Right atrium auricular region (tissue), 2 donors: ENCODE results near the gene ROBO2. TPM values are rescaled to one million over a fixed set of nuclear protein-coding genes. Genes with fewer than 3 reads are reported as not detected.

Experiments used
- DNase-seq: peaks from one replicate; pipeline ENCODE4 v3.0.0-alpha.2; 2019; ENCODE audit warnings: low spot score
- H3K27ac ChIP-seq, 2 donors: fragments of 200-600 bp; sonication (generic); 1 replicate in 1 of 2; 2 replicates in 1 of 2; pipeline ENCODE4 v1.5.1; 2016 to 2019
- H3K27me3 ChIP-seq, 2 donors: fragments of 200-600 bp; sonication (generic); one replicate each; pipeline versions ENCODE4 v1.5.1 to v1.6.0; 2017 to 2019
- H3K36me3 ChIP-seq: fragments of 200-600 bp; sonication (generic); one replicate; pipeline ENCODE4 v1.5.1; 2016
- H3K4me1 ChIP-seq, 2 donors: fragments of 200-600 bp; sonication (generic); one replicate each; pipeline versions ENCODE4 v1.5.1 to v1.6.0; 2017 to 2019
- H3K4me3 ChIP-seq, 2 donors: fragments of 200-600 bp; sonication (generic); 1 replicate in 1 of 2; 2 replicates in 1 of 2; pipeline ENCODE4 v1.5.1; 2017 to 2019; ENCODE audit warnings: mild to moderate bottlenecking in 1 of 2, moderate library complexity in 1 of 2
- H3K9me3 ChIP-seq, 2 donors: fragments of 200-600 bp; sonication (generic); one replicate each; pipeline ENCODE4 v1.5.1; 2019
- total RNA-seq, 2 donors: library from RNA; depleted of rRNA; stranded (reverse); fragments of >200 nt; gene quantifications; one replicate each; pipeline ENCODE4 v1.1.0, GENCODE V29; 2016
- TF ChIP-seq, protein P1 (sequence below), 2 donors: fragments of 200-600 bp; sonication (generic); IDR thresholded peaks; one replicate each; pipeline ENCODE4 v1.5.1; 2019; ENCODE audit warnings: antibody characterized with exemption in 2 of 2

The ROBO2 gene
- total RNA-seq, 2 donors from 2014 or later: 2.5 TPM; not detected in 1

DNA sequence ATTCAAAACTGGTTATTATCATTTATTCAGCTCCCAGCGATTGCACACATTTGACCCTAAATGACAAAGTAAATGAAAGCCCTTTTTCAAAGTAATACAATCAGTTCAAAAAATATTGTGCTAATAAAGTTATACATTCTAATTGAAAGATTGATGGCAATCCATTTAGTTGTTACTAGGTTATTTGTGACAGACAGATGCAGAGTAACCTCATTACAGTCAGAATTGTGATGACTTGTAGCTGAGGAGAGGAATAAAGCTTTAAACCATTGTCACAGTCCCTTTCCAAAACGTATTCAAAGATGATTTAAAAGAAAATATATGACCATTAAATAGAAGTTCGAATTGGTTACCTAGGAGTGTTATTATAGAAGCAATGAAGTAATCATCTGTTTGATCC is 86.1 kb downstream of the ROBO2 start:
- no peak for DNase-seq
- H3K9me3 ChIP-seq: no peaks in the 10 kb centered on the region
- no peak overlapping the region for H3K4me3 ChIP-seq
- H3K27ac ChIP-seq: no peak overlapping the region
- H3K27me3 ChIP-seq: no peaks in the 10 kb centered on the region
- no peaks in the 10 kb centered on the region for H3K36me3 ChIP-seq
- no peaks in the 10 kb centered on the region for H3K4me1 ChIP-seq
- TF ChIP-seq, protein P1, sequence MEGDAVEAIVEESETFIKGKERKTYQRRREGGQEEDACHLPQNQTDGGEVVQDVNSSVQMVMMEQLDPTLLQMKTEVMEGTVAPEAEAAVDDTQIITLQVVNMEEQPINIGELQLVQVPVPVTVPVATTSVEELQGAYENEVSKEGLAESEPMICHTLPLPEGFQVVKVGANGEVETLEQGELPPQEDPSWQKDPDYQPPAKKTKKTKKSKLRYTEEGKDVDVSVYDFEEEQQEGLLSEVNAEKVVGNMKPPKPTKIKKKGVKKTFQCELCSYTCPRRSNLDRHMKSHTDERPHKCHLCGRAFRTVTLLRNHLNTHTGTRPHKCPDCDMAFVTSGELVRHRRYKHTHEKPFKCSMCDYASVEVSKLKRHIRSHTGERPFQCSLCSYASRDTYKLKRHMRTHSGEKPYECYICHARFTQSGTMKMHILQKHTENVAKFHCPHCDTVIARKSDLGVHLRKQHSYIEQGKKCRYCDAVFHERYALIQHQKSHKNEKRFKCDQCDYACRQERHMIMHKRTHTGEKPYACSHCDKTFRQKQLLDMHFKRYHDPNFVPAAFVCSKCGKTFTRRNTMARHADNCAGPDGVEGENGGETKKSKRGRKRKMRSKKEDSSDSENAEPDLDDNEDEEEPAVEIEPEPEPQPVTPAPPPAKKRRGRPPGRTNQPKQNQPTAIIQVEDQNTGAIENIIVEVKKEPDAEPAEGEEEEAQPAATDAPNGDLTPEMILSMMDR (IDR thresholded peaks at IDR 0.05): no peak

DNA sequence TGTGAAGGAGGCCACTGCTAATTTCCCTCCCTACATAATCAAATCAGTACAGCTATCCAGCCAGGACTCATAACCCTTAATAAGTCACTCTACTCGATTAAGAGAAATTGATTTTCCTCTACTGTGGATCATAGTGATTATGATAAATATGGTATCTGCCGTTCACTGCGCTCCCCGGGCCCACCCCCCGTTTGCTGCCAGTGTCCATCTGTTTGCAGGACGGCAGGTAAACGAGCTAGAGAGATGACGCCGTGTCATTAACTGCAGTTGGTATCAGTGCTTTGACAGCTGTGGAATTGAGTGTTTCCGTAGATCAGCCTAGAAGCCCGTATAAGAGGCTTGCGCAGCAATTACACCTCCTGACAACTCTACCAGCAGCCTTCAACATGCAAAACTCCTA is 94.9 kb downstream of the ROBO2 start:
- H3K4me1 ChIP-seq: no peaks in the 10 kb centered on the region
- H3K27me3 ChIP-seq: no peaks in the 10 kb centered on the region
- H3K9me3 ChIP-seq: peaks cover 0 to 11% of the 10 kb centered on the region in 2 donors
- H3K36me3 ChIP-seq: no peaks in the 10 kb centered on the region
- no peak for DNase-seq
- no peak overlapping the region for H3K27ac ChIP-seq
- TF ChIP-seq, protein P1 (IDR thresholded peaks at IDR 0.05): no peak
- H3K4me3 ChIP-seq: no peak overlapping the region

DNA sequence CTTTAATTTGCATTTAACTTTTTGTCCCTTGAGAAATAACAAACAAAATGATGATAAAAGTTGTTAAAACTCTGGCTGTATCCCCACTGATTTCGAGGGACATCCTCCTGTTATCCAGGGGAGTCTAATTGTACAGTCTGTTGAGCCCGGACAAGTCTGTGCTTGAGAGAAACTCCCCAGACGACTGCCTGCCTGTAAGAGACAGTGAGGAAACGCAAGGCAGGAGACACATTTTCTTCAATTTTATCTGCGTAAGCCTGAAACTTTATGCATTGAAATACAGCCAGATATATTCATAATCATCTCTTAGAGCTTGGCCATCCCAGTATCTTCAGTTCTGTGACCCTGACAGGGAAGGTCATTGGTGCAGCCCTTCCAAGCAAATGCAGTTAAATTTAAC is 97.7 kb downstream of the ROBO2 start:
- H3K9me3 ChIP-seq: peaks cover 0 to 11% of the 10 kb centered on the region in 2 donors
- H3K4me1 ChIP-seq: no peaks in the 10 kb centered on the region
- H3K4me3 ChIP-seq: no peak overlapping the region
- TF ChIP-seq, protein P1 (IDR thresholded peaks at IDR 0.05): no peak
- H3K36me3 ChIP-seq: no peaks in the 10 kb centered on the region
- DNase-seq: no peak
- H3K27me3 ChIP-seq: no peaks in the 10 kb centered on the region
- no peak overlapping the region for H3K27ac ChIP-seq

DNA sequence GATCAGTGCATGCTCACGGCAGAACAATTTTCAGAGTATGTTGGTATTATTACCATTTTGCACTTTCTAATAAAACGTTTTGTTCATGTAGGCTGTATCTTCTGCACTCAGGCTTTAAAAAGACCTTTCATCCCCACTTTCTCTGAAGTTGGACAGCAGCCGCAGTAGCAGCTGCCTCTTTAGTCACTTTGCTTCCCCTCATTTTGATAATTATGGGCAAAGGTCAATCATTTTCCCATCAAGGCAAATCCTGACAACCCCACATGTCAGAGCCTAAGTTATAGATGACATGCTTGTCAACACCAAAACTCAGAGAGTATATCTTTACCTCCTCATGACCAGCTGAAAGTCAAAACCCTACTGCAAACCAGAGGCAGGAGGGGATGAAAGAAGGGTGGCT is 99.7 kb downstream of the ROBO2 start:
- no peaks in the 10 kb centered on the region for H3K4me1 ChIP-seq
- H3K27ac ChIP-seq: no peak overlapping the region
- H3K9me3 ChIP-seq: peaks cover 0 to 11% of the 10 kb centered on the region in 2 donors
- TF ChIP-seq, protein P1 (IDR thresholded peaks at IDR 0.05): no peak
- H3K36me3 ChIP-seq: no peaks in the 10 kb centered on the region
- no peaks in the 10 kb centered on the region for H3K27me3 ChIP-seq
- H3K4me3 ChIP-seq: no peak overlapping the region
- DNase-seq: no peak

DNA sequence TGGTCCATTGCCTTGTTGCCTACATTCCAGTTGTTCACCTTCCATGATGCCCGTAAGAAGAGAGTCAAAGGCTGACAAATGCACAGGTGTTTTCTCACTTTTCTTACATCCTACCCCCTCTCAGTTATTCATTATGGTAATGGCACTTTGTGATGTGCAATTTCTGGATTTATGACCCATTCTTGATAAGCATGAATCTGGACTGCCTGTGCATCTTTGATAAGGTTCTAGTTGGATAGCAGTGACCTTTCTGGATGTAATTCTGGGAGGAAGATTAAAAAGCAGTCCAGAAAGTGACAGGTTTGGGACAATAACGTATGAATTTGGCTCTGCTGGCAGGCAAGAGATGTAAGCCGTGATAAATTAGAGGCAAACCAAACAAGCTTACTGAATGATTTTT is 101.5 kb downstream of the ROBO2 start:
- H3K36me3 ChIP-seq: no peaks in the 10 kb centered on the region
- no peak overlapping the region for H3K27ac ChIP-seq
- no peaks in the 10 kb centered on the region for H3K9me3 ChIP-seq
- TF ChIP-seq, protein P1 (IDR thresholded peaks at IDR 0.05): no peak
- H3K4me3 ChIP-seq: no peak overlapping the region
- H3K27me3 ChIP-seq: no peaks in the 10 kb centered on the region
- no peaks in the 10 kb centered on the region for H3K4me1 ChIP-seq
- no peak for DNase-seq

DNA sequence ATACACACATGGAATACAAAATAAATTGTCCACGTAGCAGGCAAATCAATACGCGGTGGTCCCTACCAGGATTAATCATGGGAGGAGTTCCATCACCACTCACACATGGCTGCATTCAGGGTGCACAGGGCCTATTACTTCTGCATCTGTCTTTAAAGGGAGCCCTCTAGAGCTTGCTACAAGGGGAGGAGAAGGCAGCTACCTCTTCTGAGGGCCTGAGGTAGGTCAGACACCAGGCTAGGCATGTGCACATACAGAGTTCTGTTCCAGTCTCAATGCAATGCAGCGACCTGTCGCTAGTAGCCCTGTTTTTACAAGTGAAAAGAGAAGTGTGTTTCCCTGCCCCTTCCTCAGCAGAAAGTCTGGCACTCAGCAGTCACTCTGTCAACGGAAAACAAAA is 102.7 kb downstream of the ROBO2 start:
- DNase-seq: no peak
- no peaks in the 10 kb centered on the region for H3K27me3 ChIP-seq
- no peaks in the 10 kb centered on the region for H3K9me3 ChIP-seq
- TF ChIP-seq, protein P1 (IDR thresholded peaks at IDR 0.05): no peak
- no peaks in the 10 kb centered on the region for H3K4me1 ChIP-seq
- H3K4me3 ChIP-seq: no peak overlapping the region
- no peaks in the 10 kb centered on the region for H3K36me3 ChIP-seq
- no peak overlapping the region for H3K27ac ChIP-seq
